GM23338 (cell line): Measurements from ENCODE around the gene G3BP1. TPM values are rescaled to one million over a fixed set of nuclear protein-coding genes. Genes with fewer than 3 reads are reported as not detected.

Source experiments
- ATAC-seq: fragments of 200-7000 bp; cut with Tn5 transposase; 3 replicates; pipeline ENCODE4 v1.9.1; 2020
- DNase-seq: peaks from one replicate; pipeline ENCODE4 v3.0.0-alpha.2; 2015; ENCODE audit warnings: low spot score
- H2AFZ ChIP-seq: fragments of 200-600 bp; sonication (generic); 2 replicates; pipeline ENCODE4 v1.8.0; 2016; ENCODE audit warnings: antibody characterized with exemption, mild to moderate bottlenecking, moderate library complexity
- H3F3A ChIP-seq: fragments of 200-600 bp; sonication (generic); replicated peaks from 2 replicates; pipeline ENCODE4 v1.8.0; 2017; ENCODE audit warnings: antibody characterized with exemption, mixed run types, low read depth
- H3K27ac ChIP-seq: fragments of 200-600 bp; sonication (generic); 2 replicates; pipeline ENCODE4 v1.6.1; 2016; ENCODE audit warnings: low read depth
- H3K27me3 ChIP-seq: fragments of 200-600 bp; sonication (generic); 2 replicates; pipeline ENCODE4 v1.8.0; 2016; ENCODE audit warnings: mild to moderate bottlenecking, mixed run types, moderate library complexity; ENCODE audit not compliant: insufficient read depth
- H3K36me3 ChIP-seq: fragments of 200-600 bp; sonication (generic); 2 replicates; pipeline ENCODE4 v1.8.0; 2016; ENCODE audit warnings: mild to moderate bottlenecking; ENCODE audit not compliant: insufficient read depth
- H3K4me1 ChIP-seq: fragments of 200-600 bp; sonication (generic); 2 replicates; pipeline ENCODE4 v1.8.0; 2016; ENCODE audit warnings: mild to moderate bottlenecking, moderate library complexity; ENCODE audit not compliant: insufficient read depth
- H3K4me2 ChIP-seq: fragments of 200-600 bp; sonication (generic); 2 replicates; pipeline ENCODE4 v1.7.1; 2017; ENCODE audit warnings: mixed run types
- H3K4me3 ChIP-seq: fragments of 200-600 bp; sonication (generic); 2 replicates; pipeline ENCODE4 v1.6.1; 2016; ENCODE audit warnings: mixed run types
- H3K79me2 ChIP-seq: fragments of 200-600 bp; sonication (generic); replicated peaks from 2 replicates; pipeline ENCODE4 v1.8.0; 2017; ENCODE audit warnings: mild to moderate bottlenecking; ENCODE audit not compliant: insufficient read depth
- H3K9me2 ChIP-seq: fragments of 200-600 bp; sonication (generic); 2 replicates; pipeline ENCODE4 v1.8.0; 2017; ENCODE audit not compliant: insufficient read depth
- H4K20me1 ChIP-seq: fragments of 200-600 bp; sonication (generic); replicated peaks from 2 replicates; pipeline ENCODE4 v1.8.0; 2017; ENCODE audit warnings: mild to moderate bottlenecking; ENCODE audit not compliant: insufficient read depth
- H3K27ac Mint-ChIP-seq: 2 replicates; pipeline ENCODE4 v1.8.0; 2020; ENCODE audit warnings: inconsistent platforms, mild to moderate bottlenecking, moderate library complexity, mixed read lengths
- H3K27me3 Mint-ChIP-seq: 3 replicates; pipeline ENCODE4 v1.8.0; 2022; ENCODE audit warnings: low read depth, mild to moderate bottlenecking, moderate library complexity, mixed read lengths, inconsistent platforms; ENCODE audit not compliant: insufficient read depth, poor library complexity
- H3K36me3 Mint-ChIP-seq: 3 replicates; pipeline ENCODE4 v1.8.0; 2021; ENCODE audit warnings: low read depth, mild to moderate bottlenecking, inconsistent platforms, moderate library complexity, mixed read lengths
- H3K4me1 Mint-ChIP-seq: 3 replicates; pipeline ENCODE4 v1.8.0; 2020; ENCODE audit warnings: mild to moderate bottlenecking, inconsistent platforms, mixed read lengths
- H3K4me3 Mint-ChIP-seq: 3 replicates; pipeline ENCODE4 v1.8.0; 2021; ENCODE audit warnings: moderate library complexity, mild to moderate bottlenecking, inconsistent platforms, mixed read lengths
- H3K9me3 Mint-ChIP-seq: 3 replicates; pipeline ENCODE4 v1.8.0; 2020; ENCODE audit warnings: moderate library complexity, mild to moderate bottlenecking, inconsistent platforms, mixed read lengths
- EZH2 ChIP-seq: fragments of 200-600 bp; sonication (generic); IDR thresholded peaks from one replicate; pipeline ENCODE4 v1.8.0; 2017; ENCODE audit warnings: antibody characterized with exemption, mild to moderate bottlenecking, low read depth; ENCODE audit not compliant: unreplicated experiment
- EZH2phosphoT487 ChIP-seq: fragments of 200-600 bp; sonication (generic); IDR thresholded peaks from one replicate; pipeline ENCODE4 v1.8.1; 2018; ENCODE audit warnings: antibody characterized with exemption; ENCODE audit not compliant: unreplicated experiment
- JUNB ChIP-seq: IDR thresholded peaks from one replicate; pipeline ENCODE4 v1.6.1; 2016; ENCODE audit warnings: antibody characterized with exemption; ENCODE audit not compliant: unreplicated experiment
- NANOG ChIP-seq: IDR thresholded peaks from 2 replicates; pipeline ENCODE4 v1.6.1; 2016; ENCODE audit warnings: antibody characterized with exemption, borderline replicate concordance
- POLR2AphosphoS5 ChIP-seq: IDR thresholded peaks from 2 replicates; pipeline ENCODE4 v1.6.1; 2016; ENCODE audit warnings: antibody characterized with exemption, low read depth
- STAT1 ChIP-seq: IDR thresholded peaks from one replicate; pipeline ENCODE4 v1.6.1; 2016; ENCODE audit warnings: antibody characterized with exemption; ENCODE audit not compliant: unreplicated experiment
- ZNF114 ChIP-seq: fragments of 250-450 bp; sonication (Bioruptor Pico); IDR thresholded peaks from 2 replicates; pipeline ENCODE4 v1.5.0; 2020; ENCODE audit warnings: mild to moderate bottlenecking, moderate library complexity
- polyA plus RNA-seq: library from polyadenylated mRNA; unstranded; fragments of >200 nt; fragmentation: Nextera tagmentation; extraction: Ambion mirVana; gene quantifications from 2 replicates; pipeline ENCODE4 v1.2.1, GENCODE V29; 2016
- total RNA-seq: library from RNA; depleted of rRNA; stranded (reverse); fragments of >200 nt; shearing (Covaris generic); gene quantifications from 2 replicates; pipeline ENCODE4 v1.2.3, GENCODE V29; 2014
- TF ChIP-seq, protein P1 (sequence below): fragments of 250-450 bp; sonication (Bioruptor Pico); IDR thresholded peaks from 2 replicates; pipeline ENCODE4 v1.5.0; 2020; ENCODE audit warnings: mild to moderate bottlenecking, moderate library complexity
- TF ChIP-seq, protein P2 (sequence below), 2 experiments: fragments of 200-600 bp in 1 of 2; sonication (generic) in 1 of 2; conservative IDR thresholded peaks; 2 replicates each; pipeline versions ENCODE4 v1.5.1 to v1.6.1; 2016 to 2017; ENCODE audit warnings: antibody characterized with exemption in 2 of 2, low read depth in 2 of 2, mild to moderate bottlenecking in 2 of 2, moderate library complexity in 1 of 2

G3BP1 gene
- total and polyA plus RNA-seq, 2 experiments from 2014 or later = 183 to 323 TPM

DNA sequence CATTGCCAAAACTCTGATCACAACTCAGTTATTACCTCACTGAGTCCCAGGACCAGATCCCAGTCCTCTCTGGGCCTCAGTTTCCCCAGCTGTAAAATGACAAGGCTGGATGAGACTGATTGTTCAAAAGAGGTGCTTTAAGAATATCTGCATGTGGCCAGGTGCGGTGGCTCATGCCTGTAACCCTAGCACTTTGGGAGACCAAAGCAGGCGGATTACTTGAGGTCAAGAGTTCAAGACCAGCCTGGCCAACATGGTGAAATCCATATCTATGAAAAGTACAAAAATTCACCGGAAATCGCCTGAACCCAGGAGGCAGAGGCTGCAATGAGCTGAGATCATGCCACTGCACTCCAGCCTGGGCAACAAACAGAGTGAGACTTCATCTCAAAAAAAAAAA lies 21.6 kb upstream of the G3BP1 start:
- peaks cover under 1% of the 10 kb centered on the region; the same call in 1 of the 2 replicates for H3K4me1 ChIP-seq
- no peak overlapping the region for H3K4me3 ChIP-seq
- H3K4me1 Mint-ChIP-seq = peaks cover 3% of the 10 kb centered on the region; the same call in 2 of the 3 replicates
- TF ChIP-seq, protein P1, sequence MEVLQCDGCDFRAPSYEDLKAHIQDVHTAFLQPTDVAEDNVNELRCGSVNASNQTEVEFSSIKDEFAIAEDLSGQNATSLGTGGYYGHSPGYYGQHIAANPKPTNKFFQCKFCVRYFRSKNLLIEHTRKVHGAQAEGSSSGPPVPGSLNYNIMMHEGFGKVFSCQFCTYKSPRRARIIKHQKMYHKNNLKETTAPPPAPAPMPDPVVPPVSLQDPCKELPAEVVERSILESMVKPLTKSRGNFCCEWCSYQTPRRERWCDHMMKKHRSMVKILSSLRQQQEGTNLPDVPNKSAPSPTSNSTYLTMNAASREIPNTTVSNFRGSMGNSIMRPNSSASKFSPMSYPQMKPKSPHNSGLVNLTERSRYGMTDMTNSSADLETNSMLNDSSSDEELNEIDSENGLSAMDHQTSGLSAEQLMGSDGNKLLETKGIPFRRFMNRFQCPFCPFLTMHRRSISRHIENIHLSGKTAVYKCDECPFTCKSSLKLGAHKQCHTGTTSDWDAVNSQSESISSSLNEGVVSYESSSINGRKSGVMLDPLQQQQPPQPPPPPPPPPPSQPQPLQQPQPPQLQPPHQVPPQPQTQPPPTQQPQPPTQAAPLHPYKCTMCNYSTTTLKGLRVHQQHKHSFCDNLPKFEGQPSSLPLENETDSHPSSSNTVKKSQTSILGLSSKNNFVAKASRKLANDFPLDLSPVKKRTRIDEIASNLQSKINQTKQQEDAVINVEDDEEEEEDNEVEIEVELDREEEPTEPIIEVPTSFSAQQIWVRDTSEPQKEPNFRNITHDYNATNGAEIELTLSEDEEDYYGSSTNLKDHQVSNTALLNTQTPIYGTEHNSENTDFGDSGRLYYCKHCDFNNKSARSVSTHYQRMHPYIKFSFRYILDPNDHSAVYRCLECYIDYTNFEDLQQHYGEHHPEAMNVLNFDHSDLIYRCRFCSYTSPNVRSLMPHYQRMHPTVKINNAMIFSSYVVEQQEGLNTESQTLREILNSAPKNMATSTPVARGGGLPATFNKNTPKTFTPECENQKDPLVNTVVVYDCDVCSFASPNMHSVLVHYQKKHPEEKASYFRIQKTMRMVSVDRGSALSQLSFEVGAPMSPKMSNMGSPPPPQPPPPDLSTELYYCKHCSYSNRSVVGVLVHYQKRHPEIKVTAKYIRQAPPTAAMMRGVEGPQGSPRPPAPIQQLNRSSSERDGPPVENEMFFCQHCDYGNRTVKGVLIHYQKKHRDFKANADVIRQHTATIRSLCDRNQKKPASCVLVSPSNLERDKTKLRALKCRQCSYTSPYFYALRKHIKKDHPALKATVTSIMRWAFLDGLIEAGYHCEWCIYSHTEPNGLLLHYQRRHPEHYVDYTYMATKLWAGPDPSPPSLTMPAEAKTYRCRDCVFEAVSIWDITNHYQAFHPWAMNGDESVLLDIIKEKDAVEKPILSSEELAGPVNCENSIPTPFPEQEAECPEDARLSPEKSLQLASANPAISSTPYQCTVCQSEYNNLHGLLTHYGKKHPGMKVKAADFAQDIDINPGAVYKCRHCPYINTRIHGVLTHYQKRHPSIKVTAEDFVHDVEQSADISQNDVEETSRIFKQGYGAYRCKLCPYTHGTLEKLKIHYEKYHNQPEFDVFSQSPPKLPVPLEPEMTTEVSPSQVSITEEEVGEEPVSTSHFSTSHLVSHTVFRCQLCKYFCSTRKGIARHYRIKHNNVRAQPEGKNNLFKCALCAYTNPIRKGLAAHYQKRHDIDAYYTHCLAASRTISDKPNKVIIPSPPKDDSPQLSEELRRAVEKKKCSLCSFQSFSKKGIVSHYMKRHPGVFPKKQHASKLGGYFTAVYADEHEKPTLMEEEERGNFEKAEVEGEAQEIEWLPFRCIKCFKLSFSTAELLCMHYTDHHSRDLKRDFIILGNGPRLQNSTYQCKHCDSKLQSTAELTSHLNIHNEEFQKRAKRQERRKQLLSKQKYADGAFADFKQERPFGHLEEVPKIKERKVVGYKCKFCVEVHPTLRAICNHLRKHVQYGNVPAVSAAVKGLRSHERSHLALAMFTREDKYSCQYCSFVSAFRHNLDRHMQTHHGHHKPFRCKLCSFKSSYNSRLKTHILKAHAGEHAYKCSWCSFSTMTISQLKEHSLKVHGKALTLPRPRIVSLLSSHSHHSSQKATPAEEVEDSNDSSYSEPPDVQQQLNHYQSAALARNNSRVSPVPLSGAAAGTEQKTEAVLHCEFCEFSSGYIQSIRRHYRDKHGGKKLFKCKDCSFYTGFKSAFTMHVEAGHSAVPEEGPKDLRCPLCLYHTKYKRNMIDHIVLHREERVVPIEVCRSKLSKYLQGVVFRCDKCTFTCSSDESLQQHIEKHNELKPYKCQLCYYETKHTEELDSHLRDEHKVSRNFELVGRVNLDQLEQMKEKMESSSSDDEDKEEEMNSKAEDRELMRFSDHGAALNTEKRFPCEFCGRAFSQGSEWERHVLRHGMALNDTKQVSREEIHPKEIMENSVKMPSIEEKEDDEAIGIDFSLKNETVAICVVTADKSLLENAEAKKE (CRISPR knock-in tag) = no peak
- TF ChIP-seq, protein P2, sequence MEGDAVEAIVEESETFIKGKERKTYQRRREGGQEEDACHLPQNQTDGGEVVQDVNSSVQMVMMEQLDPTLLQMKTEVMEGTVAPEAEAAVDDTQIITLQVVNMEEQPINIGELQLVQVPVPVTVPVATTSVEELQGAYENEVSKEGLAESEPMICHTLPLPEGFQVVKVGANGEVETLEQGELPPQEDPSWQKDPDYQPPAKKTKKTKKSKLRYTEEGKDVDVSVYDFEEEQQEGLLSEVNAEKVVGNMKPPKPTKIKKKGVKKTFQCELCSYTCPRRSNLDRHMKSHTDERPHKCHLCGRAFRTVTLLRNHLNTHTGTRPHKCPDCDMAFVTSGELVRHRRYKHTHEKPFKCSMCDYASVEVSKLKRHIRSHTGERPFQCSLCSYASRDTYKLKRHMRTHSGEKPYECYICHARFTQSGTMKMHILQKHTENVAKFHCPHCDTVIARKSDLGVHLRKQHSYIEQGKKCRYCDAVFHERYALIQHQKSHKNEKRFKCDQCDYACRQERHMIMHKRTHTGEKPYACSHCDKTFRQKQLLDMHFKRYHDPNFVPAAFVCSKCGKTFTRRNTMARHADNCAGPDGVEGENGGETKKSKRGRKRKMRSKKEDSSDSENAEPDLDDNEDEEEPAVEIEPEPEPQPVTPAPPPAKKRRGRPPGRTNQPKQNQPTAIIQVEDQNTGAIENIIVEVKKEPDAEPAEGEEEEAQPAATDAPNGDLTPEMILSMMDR (conservative IDR thresholded peaks at IDR 0.05; ENCODE audit: low read depth in 2 of 2) = no peak
- TF ChIP-seq EZH2phosphoT487 (no peak), ZNF114 (no peak), EZH2 (no peak), NANOG (no peak), POLR2AphosphoS5 (no peak), STAT1 (no peak), JUNB (no peak)
- H3K4me3 Mint-ChIP-seq = no peak overlapping the region
- H3K79me2 ChIP-seq = peaks cover 4% of the 10 kb centered on the region; the same call in 1 of the 2 replicates
- H3K36me3 ChIP-seq = no peaks in the 10 kb centered on the region
- H3K4me2 ChIP-seq = no peak overlapping the region
- no peaks in the 10 kb centered on the region for H4K20me1 ChIP-seq
- peaks cover 8% of the 10 kb centered on the region; the same call in 1 of the 3 replicates for H3K36me3 Mint-ChIP-seq
- H3F3A ChIP-seq = no peaks in the 10 kb centered on the region
- no peak for DNase-seq
- peaks cover 3% of the 10 kb centered on the region for H3K27me3 Mint-ChIP-seq
- H3K9me3 Mint-ChIP-seq = no peaks in the 10 kb centered on the region
- H3K27ac Mint-ChIP-seq = no peak overlapping the region
- no peak overlapping the region for H3K27ac ChIP-seq
- no peak overlapping the region for H2AFZ ChIP-seq
- no peaks in the 10 kb centered on the region for H3K9me2 ChIP-seq
- no peak for ATAC-seq
- no peaks in the 10 kb centered on the region for H3K27me3 ChIP-seq
